Measurements from ENCODE around the gene ZNRF4.

Gene ZNRF4

DNA sequence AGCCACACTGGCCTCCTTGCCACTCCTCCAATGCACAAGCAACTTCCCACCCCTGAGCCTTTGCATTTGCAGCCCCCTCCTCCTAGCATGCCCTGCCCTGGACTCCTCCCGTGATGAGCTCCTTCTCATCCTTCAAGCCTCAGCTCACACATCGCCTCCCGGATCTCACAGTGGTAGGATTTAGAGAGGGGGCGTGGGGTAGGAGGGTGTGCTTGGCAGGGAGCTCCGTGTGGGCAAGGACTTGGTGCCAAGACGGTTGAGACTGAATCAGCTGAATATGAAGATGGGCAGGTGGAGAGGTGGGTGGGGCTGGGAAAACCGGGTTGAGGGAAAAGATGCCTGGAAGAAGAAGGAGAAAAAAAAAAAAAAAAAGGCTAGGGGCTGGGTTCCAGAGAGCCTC is 48.4 kb upstream of the ZNRF4 start (continued):
- TF ChIP-seq EGR2 (tag by site-specific recombination; IDR thresholded peaks at IDR 0.05; ENCODE audit: low read depth) (peak; percentile 71; the same call in 1 of the 2 replicates), ZNF398 (tag by site-specific recombination; IDR thresholded peaks at IDR 0.05) (no peak), ZSCAN30 (tag by site-specific recombination; IDR thresholded peaks at IDR 0.05) (no peak)

DNA sequence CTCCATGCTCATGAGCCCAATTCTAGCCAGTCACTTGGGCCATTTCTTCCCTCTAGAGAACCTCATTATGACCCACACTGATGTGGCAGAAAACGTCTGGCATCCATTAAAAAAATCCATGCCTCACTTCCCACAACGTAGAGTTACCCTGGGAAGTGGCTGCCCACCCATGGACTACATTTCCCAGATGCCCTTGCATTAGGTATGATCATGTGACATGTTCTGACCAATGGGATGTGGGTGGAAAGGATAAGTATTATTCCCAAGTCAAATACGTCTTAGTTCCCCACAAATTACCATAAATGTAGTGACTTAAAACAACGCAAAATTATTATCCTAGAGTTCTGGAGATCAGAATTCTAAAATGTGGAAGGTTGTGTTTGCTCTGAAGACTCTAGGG is 47.9 kb upstream of the ZNRF4 start:
- Histone ChIP-seq H3K4me3 (ENCODE audit: low read depth, low read length) (no peak overlapping the region), H3K36me3 (ENCODE audit: control insufficient read depth in 2 of 2, insufficient read depth in 1 of 2, low read length in 2 of 2) (no peaks in the 10 kb centered on the region), H3K4me1 (ENCODE audit: control insufficient read depth, insufficient read depth, low read length) (no peaks in the 10 kb centered on the region), H3K27ac (ENCODE audit: extremely low read depth, low read depth, low read length) (no peak overlapping the region), H3K9me3 (ENCODE audit: control insufficient read depth, insufficient read depth, low read depth, low read length) (no peaks in the 10 kb centered on the region)
- POLR2A ChIA-PET, result no interaction called here
- TF ChIP-seq ZNF426 (tag by site-specific recombination; IDR thresholded peaks at IDR 0.05), result no peak
- peak; percentile 76 for TF ChIP-seq ZNF76 (tag by site-specific recombination; IDR thresholded peaks at IDR 0.05; ENCODE audit: borderline replicate concordance, low read depth)
- peak; percentile 28; the same call in 1 of the 2 replicates for TF ChIP-seq ZBTB17 (tag by site-specific recombination; IDR thresholded peaks at IDR 0.05)
- no peak for TF ChIP-seq ZFHX2 (tag by site-specific recombination; conservative IDR thresholded peaks at IDR 0.05)
- CTCF ChIA-PET, result no interaction called here

DNA sequence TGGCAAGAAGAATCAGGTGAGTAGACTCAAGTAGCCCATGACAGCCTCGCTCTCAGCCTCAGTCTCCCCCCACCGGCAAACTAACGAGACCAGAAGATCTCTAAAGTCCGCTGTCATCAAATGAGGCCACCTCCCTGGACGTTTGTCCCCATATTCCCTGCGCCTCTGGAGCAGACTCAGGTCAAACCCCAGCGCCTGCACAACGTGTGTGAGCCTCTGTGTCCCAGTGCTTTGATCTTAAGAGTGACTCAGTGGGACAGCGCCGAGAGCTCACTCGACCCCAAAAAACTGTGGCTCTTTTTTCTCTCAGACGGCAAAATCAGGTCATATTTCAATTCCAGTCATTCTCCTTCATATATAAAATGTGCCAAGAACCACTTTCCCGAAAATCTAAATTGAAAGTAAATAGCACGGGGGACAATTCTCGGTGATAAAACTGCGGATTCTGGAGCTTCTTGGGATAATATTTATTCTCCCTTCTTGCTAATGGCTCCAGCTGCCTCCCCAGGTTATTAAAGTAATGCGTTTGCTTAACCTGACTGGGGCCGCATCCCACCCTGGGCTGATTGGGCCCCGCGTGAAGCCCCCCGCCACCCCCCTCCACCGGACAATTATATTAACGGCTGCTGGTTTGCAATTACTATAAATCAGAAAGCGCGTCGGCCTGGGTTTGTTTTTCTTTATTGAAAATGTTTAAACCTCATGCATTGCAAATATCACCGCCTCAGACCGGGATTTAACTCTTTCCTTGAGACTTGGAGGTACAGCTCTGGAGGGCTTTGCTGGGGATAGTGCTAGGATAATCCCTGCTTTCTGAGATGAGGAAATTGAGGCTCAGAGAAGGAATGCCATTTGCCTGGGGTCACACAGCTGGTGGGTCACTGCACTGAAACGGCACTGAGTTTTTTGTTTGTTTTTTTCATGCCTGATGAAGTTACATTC is 37.5 kb upstream of the ZNRF4 start:
- TF ChIP-seq ZFP69B (tag by site-specific recombination; IDR thresholded peaks at IDR 0.05), result no peak
- 0 out of 2 replicates have a peak, but pooled peaks have one; percentile 22 for TF ChIP-seq ZNF768 (tag by site-specific recombination; IDR thresholded peaks at IDR 0.05)
- CTCF ChIA-PET, result no interaction called here
- POLR2A ChIA-PET, result no interaction called here
- Histone ChIP-seq H3K4me3 (ENCODE audit: low read depth, low read length) (no peak overlapping the region), H3K36me3 (ENCODE audit: control insufficient read depth in 2 of 2, insufficient read depth in 1 of 2, low read length in 2 of 2) (no peaks in the 10 kb centered on the region), H3K4me1 (ENCODE audit: control insufficient read depth, insufficient read depth, low read length) (no peaks in the 10 kb centered on the region), H3K27ac (ENCODE audit: extremely low read depth, low read depth, low read length) (no peak overlapping the region), H3K9me3 (ENCODE audit: control insufficient read depth, insufficient read depth, low read depth, low read length) (no peaks in the 10 kb centered on the region)

- H3K4me3 ChIP-seq (ENCODE audit: low read depth, low read length), result no peak overlapping the region
- no peaks in the 10 kb centered on the region for H3K36me3 ChIP-seq (ENCODE audit: control insufficient read depth in 2 of 2, insufficient read depth in 1 of 2, low read length in 2 of 2)
- H3K9me3 ChIP-seq (ENCODE audit: control insufficient read depth, insufficient read depth, low read depth, low read length), result no peaks in the 10 kb centered on the region
- TF ChIP-seq ZNF140 (tag by site-specific recombination; IDR thresholded peaks at IDR 0.05) (no peak), ZNF544 (tag by site-specific recombination; IDR thresholded peaks at IDR 0.05) (no peak), ZNF600 (tag by site-specific recombination; IDR thresholded peaks at IDR 0.05) (no peak), HOXA7 (CRISPR knock-in tag; IDR thresholded peaks at IDR 0.05; ENCODE audit: borderline replicate concordance) (no peak), ELK4 (IDR thresholded peaks at IDR 0.05; ENCODE audit: borderline replicate concordance, low read depth, low read length) (no peak), ZNF398 (tag by site-specific recombination; IDR thresholded peaks at IDR 0.05) (no peak), ZSCAN30 (tag by site-specific recombination; IDR thresholded peaks at IDR 0.05) (no peak)
- TF ChIP-seq, protein P1, sequence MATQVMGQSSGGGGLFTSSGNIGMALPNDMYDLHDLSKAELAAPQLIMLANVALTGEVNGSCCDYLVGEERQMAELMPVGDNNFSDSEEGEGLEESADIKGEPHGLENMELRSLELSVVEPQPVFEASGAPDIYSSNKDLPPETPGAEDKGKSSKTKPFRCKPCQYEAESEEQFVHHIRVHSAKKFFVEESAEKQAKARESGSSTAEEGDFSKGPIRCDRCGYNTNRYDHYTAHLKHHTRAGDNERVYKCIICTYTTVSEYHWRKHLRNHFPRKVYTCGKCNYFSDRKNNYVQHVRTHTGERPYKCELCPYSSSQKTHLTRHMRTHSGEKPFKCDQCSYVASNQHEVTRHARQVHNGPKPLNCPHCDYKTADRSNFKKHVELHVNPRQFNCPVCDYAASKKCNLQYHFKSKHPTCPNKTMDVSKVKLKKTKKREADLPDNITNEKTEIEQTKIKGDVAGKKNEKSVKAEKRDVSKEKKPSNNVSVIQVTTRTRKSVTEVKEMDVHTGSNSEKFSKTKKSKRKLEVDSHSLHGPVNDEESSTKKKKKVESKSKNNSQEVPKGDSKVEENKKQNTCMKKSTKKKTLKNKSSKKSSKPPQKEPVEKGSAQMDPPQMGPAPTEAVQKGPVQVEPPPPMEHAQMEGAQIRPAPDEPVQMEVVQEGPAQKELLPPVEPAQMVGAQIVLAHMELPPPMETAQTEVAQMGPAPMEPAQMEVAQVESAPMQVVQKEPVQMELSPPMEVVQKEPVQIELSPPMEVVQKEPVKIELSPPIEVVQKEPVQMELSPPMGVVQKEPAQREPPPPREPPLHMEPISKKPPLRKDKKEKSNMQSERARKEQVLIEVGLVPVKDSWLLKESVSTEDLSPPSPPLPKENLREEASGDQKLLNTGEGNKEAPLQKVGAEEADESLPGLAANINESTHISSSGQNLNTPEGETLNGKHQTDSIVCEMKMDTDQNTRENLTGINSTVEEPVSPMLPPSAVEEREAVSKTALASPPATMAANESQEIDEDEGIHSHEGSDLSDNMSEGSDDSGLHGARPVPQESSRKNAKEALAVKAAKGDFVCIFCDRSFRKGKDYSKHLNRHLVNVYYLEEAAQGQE (tag by site-specific recombination; IDR thresholded peaks at IDR 0.05), result peak; percentile 94
- POLR2A ChIA-PET, result no interaction called here
- no peaks in the 10 kb centered on the region for H3K4me1 ChIP-seq (ENCODE audit: control insufficient read depth, insufficient read depth, low read length)
- H3K27ac ChIP-seq (ENCODE audit: extremely low read depth, low read depth, low read length), result no peak overlapping the region
- CTCF ChIA-PET, result no interaction called here
These were observed 36.5 kb upstream of the ZNRF4 start for GRCh38 chr19:5418677-5419076.

Measured in HEK293 (cell line).